HEK293 (cell line): ENCODE data around the gene SAFB.

Experiments
- CTCF ChIP-seq: fragments of 450-650 bp; formaldehyde crosslinking; IDR thresholded peaks from 2 replicates; pipeline ENCODE4 v1.5.1; 2016; ENCODE audit warnings: missing biosample characterization, missing genetic modification characterization
- OVOL3 ChIP-seq: fragments of 450-650 bp; formaldehyde crosslinking; IDR thresholded peaks from 2 replicates; pipeline ENCODE4 v1.5.1; 2016; ENCODE audit warnings: missing biosample characterization, missing genetic modification characterization
- SP2 ChIP-seq: fragments of 450-650 bp; formaldehyde crosslinking; IDR thresholded peaks from 2 replicates; pipeline ENCODE4 v1.5.1; 2016; ENCODE audit warnings: missing biosample characterization, missing genetic modification characterization
- ZBTB21 ChIP-seq: fragments of 450-650 bp; formaldehyde crosslinking; IDR thresholded peaks from 2 replicates; pipeline ENCODE4 v1.5.1; 2017; ENCODE audit warnings: missing biosample characterization, missing genetic modification characterization
- ZNF132 ChIP-seq: fragments of 450-650 bp; formaldehyde crosslinking; IDR thresholded peaks from 2 replicates; pipeline ENCODE4 v1.5.1; 2017; ENCODE audit warnings: missing biosample characterization, missing genetic modification characterization, borderline replicate concordance
- ZNF146 ChIP-seq: fragments of 450-650 bp; formaldehyde crosslinking; IDR thresholded peaks from 2 replicates; pipeline ENCODE4 v1.5.1; 2016; ENCODE audit warnings: missing biosample characterization, missing genetic modification characterization
- ZNF174 ChIP-seq: fragments of 450-650 bp; formaldehyde crosslinking; IDR thresholded peaks from 2 replicates; pipeline ENCODE4 v1.5.0; 2017; ENCODE audit warnings: missing biosample characterization, mild to moderate bottlenecking, missing genetic modification characterization
- ZNF274 ChIP-seq, 2 experiments: fragments of 200-500 bp in 1 of 2; fragments of 450-650 bp in 1 of 2; sonication (Bioruptor generic) in 1 of 2; formaldehyde crosslinking in 1 of 2; IDR thresholded peaks; 2 replicates each; pipeline versions ENCODE4 v1.5.1 to v1.6.1; 2014 to 2016; ENCODE audit warnings: borderline replicate concordance in 1 of 2, inconsistent platforms in 1 of 2, low read length in 1 of 2, missing biosample characterization in 1 of 2, missing genetic modification characterization in 1 of 2
- ZNF280D ChIP-seq: fragments of 450-650 bp; formaldehyde crosslinking; IDR thresholded peaks from 2 replicates; pipeline ENCODE4 v1.5.1; 2016; ENCODE audit warnings: missing biosample characterization, missing genetic modification characterization
- ZNF398 ChIP-seq: fragments of 450-650 bp; formaldehyde crosslinking; IDR thresholded peaks from 2 replicates; pipeline ENCODE4 v1.5.1; 2017; ENCODE audit warnings: missing biosample characterization, missing genetic modification characterization
- ZNF449 ChIP-seq: fragments of 450-650 bp; formaldehyde crosslinking; IDR thresholded peaks from 2 replicates; pipeline ENCODE4 v1.5.1; 2017; ENCODE audit warnings: missing biosample characterization, mild to moderate bottlenecking, missing genetic modification characterization, moderate library complexity
- ZNF658 ChIP-seq: fragments of 450-650 bp; formaldehyde crosslinking; IDR thresholded peaks from 2 replicates; pipeline ENCODE4; 2016; ENCODE audit warnings: missing biosample characterization, missing genetic modification characterization

GRCh38 chr19:5676772-5677105 is 53.9 kb downstream of the SAFB start:
- TF ChIP-seq ZNF449 (tag by site-specific recombination) (no peak), ZBTB21 (tag by site-specific recombination) (no peak), SP2 (tag by site-specific recombination) (no peak), ZNF398 (tag by site-specific recombination) (no peak), CTCF (no peak), ZNF146 (tag by site-specific recombination) (no peak), ZNF280D (tag by site-specific recombination) (no peak), ZNF174 (tag by site-specific recombination) (no peak), ZNF658 (no peak), ZNF132 (tag by site-specific recombination) (no peak), OVOL3 (no peak), ZNF274 (IDR thresholded peaks at IDR 0.05; ENCODE audit: low read length) (no peak), ZNF274 (tag by site-specific recombination; IDR thresholded peaks at IDR 0.05; ENCODE audit: borderline replicate concordance) (no peak)
